DOHH2 (cell line): Measurements from ENCODE around the gene RGS1.
A peak's percentile ranks its signal among the peaks of the same experiment; 100 is the strongest.

Experiments
- H3F3A ChIP-seq: fragments of 200-600 bp; sonication (generic), shearing (Covaris generic); 2 replicates; pipeline ENCODE4 v1.6.0; 2016; ENCODE audit warnings: antibody characterized with exemption, mild to moderate bottlenecking; ENCODE audit not compliant: control insufficient read depth, insufficient read depth
- H3K27ac ChIP-seq: fragments of 200-600 bp; sonication (generic); 2 replicates; pipeline ENCODE4 v1.5.1; 2014; ENCODE audit warnings: low read depth, mild to moderate bottlenecking, low read length, moderate library complexity
- H3K27me3 ChIP-seq: fragments of 200-600 bp; sonication (generic); 2 replicates; pipeline ENCODE4 v1.6.1; 2014; ENCODE audit warnings: mild to moderate bottlenecking, low read length, mixed read lengths; ENCODE audit not compliant: control insufficient read depth
- H3K36me3 ChIP-seq: fragments of 200-600 bp; sonication (generic); 2 replicates; pipeline ENCODE4 v1.6.1; 2014; ENCODE audit warnings: mild to moderate bottlenecking, low read length, moderate library complexity, mixed read lengths; ENCODE audit not compliant: control insufficient read depth
- H3K4me1 ChIP-seq: fragments of 200-600 bp; sonication (generic); 2 replicates; pipeline ENCODE4 v1.6.1; 2014; ENCODE audit warnings: mild to moderate bottlenecking, low read length, mixed read lengths; ENCODE audit not compliant: control insufficient read depth
- H3K4me2 ChIP-seq: fragments of 200-600 bp; sonication (generic); 2 replicates; pipeline ENCODE4 v1.6.0; 2014; ENCODE audit warnings: mild to moderate bottlenecking, low read length, moderate library complexity
- H3K4me3 ChIP-seq: fragments of 200-600 bp; sonication (generic); 2 replicates; pipeline ENCODE4 v1.5.1; 2014; ENCODE audit warnings: mild to moderate bottlenecking, low read length, mixed read lengths
- H3K79me2 ChIP-seq: fragments of 200-600 bp; sonication (generic); 2 replicates; pipeline ENCODE4 v1.6.1; 2014; ENCODE audit warnings: mild to moderate bottlenecking, low read length, mixed read lengths; ENCODE audit not compliant: control insufficient read depth
- H3K9me2 ChIP-seq: fragments of 200-600 bp; sonication (generic); replicated peaks from 2 replicates; pipeline ENCODE4 v1.6.1; 2014; ENCODE audit warnings: mild to moderate bottlenecking, low read length, mixed read lengths; ENCODE audit not compliant: control insufficient read depth
- H3K9me3 ChIP-seq: fragments of 200-600 bp; sonication (generic); 2 replicates; pipeline ENCODE4 v1.6.1; 2014; ENCODE audit warnings: antibody characterized with exemption, low read length, mixed read lengths; ENCODE audit not compliant: control insufficient read depth, insufficient read depth
- H4K20me1 ChIP-seq: fragments of 200-600 bp; sonication (generic); 2 replicates; pipeline ENCODE4 v1.6.0; 2014; ENCODE audit warnings: low read depth, mild to moderate bottlenecking, antibody characterized with exemption, low read length, moderate library complexity; ENCODE audit not compliant: control insufficient read depth, insufficient read depth
- EZH2phosphoT487 ChIP-seq: fragments of 200-600 bp; sonication (generic); IDR thresholded peaks from 2 replicates; pipeline ENCODE4 v1.6.1; 2017; ENCODE audit warnings: borderline replicate concordance, mild to moderate bottlenecking, antibody characterized with exemption, low read length, moderate library complexity, mixed read lengths
- TF ChIP-seq, protein P1 (sequence below): fragments of 200-600 bp; sonication (generic); IDR thresholded peaks from one replicate; pipeline ENCODE4 v1.5.1; 2014; ENCODE audit warnings: antibody characterized with exemption, mild to moderate bottlenecking, low read depth, low read length; ENCODE audit not compliant: poor library complexity, severe bottlenecking

The RGS1 gene

DNA sequence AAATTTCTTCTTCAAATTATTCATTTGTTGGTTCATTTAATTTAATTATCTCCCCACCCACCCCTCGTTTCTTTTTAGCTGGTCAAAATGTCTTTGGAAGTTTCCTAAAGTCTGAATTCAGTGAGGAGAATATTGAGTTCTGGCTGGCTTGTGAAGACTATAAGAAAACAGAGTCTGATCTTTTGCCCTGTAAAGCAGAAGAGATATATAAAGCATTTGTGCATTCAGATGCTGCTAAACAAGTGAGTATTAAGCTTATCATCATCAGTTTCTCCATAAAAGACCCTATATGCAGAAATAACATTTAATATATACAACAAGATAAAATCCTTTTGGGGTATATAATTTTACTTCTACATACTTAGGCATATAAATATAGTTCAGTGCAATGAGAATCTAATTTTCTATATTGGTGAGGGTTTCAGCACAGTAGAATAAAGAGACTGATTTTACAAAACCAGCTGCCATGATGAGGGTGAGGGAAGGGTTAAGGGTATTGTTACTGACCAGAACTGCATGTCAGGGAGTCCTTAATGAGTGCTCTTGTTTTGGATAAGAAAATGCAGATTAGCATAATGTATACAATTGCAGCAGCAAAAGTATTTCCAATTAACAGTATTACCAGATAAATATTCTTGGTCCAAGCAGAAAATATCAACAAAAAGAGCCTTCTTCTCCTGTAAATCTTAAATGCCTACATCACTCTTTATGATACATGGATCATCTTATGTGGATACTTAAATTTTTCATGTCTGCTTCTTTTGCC lies 2.8 kb downstream of the RGS1 start:
- H3K4me1 ChIP-seq = peaks cover 44% of the 10 kb centered on the region
- peaks cover 27% of the 10 kb centered on the region for H3K36me3 ChIP-seq
- H3K4me2 ChIP-seq = peak overlapping the region; percentile 71
- no peaks in the 10 kb centered on the region for H3K9me2 ChIP-seq
- no peak for TF ChIP-seq EZH2phosphoT487
- TF ChIP-seq, protein P1, sequence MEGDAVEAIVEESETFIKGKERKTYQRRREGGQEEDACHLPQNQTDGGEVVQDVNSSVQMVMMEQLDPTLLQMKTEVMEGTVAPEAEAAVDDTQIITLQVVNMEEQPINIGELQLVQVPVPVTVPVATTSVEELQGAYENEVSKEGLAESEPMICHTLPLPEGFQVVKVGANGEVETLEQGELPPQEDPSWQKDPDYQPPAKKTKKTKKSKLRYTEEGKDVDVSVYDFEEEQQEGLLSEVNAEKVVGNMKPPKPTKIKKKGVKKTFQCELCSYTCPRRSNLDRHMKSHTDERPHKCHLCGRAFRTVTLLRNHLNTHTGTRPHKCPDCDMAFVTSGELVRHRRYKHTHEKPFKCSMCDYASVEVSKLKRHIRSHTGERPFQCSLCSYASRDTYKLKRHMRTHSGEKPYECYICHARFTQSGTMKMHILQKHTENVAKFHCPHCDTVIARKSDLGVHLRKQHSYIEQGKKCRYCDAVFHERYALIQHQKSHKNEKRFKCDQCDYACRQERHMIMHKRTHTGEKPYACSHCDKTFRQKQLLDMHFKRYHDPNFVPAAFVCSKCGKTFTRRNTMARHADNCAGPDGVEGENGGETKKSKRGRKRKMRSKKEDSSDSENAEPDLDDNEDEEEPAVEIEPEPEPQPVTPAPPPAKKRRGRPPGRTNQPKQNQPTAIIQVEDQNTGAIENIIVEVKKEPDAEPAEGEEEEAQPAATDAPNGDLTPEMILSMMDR = no peak
- no peaks in the 10 kb centered on the region for H3F3A ChIP-seq
- H4K20me1 ChIP-seq = no peaks in the 10 kb centered on the region
- H3K4me3 ChIP-seq = peak overlapping the region; percentile 73
- H3K9me3 ChIP-seq = no peaks in the 10 kb centered on the region
- no peaks in the 10 kb centered on the region for H3K79me2 ChIP-seq
- no peak overlapping the region for H3K27ac ChIP-seq
- H3K27me3 ChIP-seq = no peaks in the 10 kb centered on the region

DNA sequence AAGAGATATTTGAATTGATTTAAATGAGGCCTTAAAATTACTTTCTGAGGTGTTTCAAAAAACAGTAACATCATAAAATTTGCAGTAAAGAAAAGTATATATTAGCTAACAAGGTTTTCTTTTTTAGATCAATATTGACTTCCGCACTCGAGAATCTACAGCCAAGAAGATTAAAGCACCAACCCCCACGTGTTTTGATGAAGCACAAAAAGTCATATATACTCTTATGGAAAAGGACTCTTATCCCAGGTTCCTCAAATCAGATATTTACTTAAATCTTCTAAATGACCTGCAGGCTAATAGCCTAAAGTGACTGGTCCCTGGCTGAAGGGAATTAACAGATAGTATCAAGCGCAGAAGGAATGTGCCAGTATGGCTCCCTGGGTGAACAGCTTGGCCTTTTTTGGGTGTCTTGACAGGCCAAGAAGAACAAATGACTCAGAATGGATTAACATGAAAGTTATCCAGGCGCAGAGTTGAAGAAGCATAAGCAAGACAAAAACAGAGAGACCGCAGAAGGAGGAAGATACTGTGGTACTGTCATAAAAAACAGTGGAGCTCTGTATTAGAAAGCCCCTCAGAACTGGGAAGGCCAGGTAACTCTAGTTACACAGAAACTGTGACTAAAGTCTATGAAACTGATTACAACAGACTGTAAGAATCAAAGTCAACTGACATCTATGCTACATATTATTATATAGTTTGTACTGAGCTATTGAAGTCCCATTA lies 3.6 kb downstream of the RGS1 start:
- peak overlapping the region; percentile 71 for H3K4me2 ChIP-seq
- no peaks in the 10 kb centered on the region for H3K27me3 ChIP-seq
- TF ChIP-seq EZH2phosphoT487 = no peak
- TF ChIP-seq, protein P1 = no peak
- H3K27ac ChIP-seq = no peak overlapping the region
- no peaks in the 10 kb centered on the region for H3F3A ChIP-seq
- H3K9me2 ChIP-seq = no peaks in the 10 kb centered on the region
- H3K4me1 ChIP-seq = peaks cover 39% of the 10 kb centered on the region
- H3K9me3 ChIP-seq = no peaks in the 10 kb centered on the region
- H3K36me3 ChIP-seq = peaks cover 27% of the 10 kb centered on the region
- H4K20me1 ChIP-seq = no peaks in the 10 kb centered on the region
- H3K79me2 ChIP-seq = no peaks in the 10 kb centered on the region
- peak overlapping the region; percentile 73 for H3K4me3 ChIP-seq

DNA sequence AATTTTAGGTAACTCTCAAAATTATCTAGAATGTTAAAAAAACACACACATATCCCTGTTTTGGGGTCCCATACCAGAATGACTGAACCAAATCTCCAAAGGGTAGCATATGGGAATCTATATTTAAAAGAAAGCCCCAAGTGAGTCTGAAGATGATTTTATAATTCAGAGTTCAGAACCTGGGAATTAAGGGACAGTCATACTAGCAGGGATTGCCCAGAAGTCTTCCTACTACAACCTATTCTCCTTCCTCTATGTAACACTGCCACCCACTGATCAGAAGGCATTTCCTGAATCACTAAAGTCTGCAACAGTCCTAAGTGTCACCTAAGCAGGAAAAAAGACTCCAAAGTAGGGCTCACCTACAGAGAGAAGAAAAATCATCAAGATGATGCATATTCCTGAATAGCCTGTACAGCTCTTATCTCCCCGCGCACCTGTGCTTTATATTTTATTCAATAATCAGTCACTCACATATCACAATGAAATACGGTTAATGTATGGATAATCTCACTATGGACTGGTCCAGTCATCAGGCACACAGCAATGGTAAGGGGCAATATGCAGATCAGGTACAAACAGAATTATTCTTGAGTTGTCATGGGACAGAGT lies 4.9 kb downstream of the RGS1 start:
- no peaks in the 10 kb centered on the region for H3K79me2 ChIP-seq
- H3K27me3 ChIP-seq = no peaks in the 10 kb centered on the region
- no peaks in the 10 kb centered on the region for H4K20me1 ChIP-seq
- H3K9me2 ChIP-seq = no peaks in the 10 kb centered on the region
- no peak overlapping the region for H3K27ac ChIP-seq
- no peak for TF ChIP-seq EZH2phosphoT487
- TF ChIP-seq, protein P1 = peak; percentile 55
- H3K36me3 ChIP-seq = peaks cover 27% of the 10 kb centered on the region
- no peaks in the 10 kb centered on the region for H3K9me3 ChIP-seq
- H3F3A ChIP-seq = no peaks in the 10 kb centered on the region
- peak overlapping the region; percentile 3; the same call in 1 of the 2 replicates for H3K4me2 ChIP-seq
- peaks cover 27% of the 10 kb centered on the region for H3K4me1 ChIP-seq
- no peak overlapping the region for H3K4me3 ChIP-seq
